ENCODE results near the gene TOB2.

- TF ChIP-seq CTCF (IDR thresholded peaks at IDR 0.05; ENCODE audit: insufficient read depth, low read length) (no peak), GABPA (IDR thresholded peaks at IDR 0.05; ENCODE audit: low read depth) (no peak)
Observed at GRCh38 chr22:41395531-41396240, 50.9 kb downstream of the TOB2 start.
